GM18868 (cell line): Measurements from ENCODE around the gene TRIM67.
"Not testable (repeated sequence)": the region's sequence is repeated elsewhere in the genome, so short reads cannot be mapped to it uniquely, and the experiment has no call there.

ENCODE experiments used
- ATAC-seq: cut with Tn5 transposase; IDR thresholded peaks from one replicate; pipeline ENCODE4 v1.9.1; 2021; ENCODE audit warnings: mild to moderate bottlenecking, moderate library complexity; ENCODE audit not compliant: unreplicated experiment

TRIM67 gene

GRCh38 chr1:231157311-231157710 lies 4.5 kb upstream of the TRIM67 start:
- ATAC-seq = no peak

GRCh38 chr1:231158141-231158540 lies 3.7 kb upstream of the TRIM67 start:
- not testable (repeated sequence) for ATAC-seq

DNA sequence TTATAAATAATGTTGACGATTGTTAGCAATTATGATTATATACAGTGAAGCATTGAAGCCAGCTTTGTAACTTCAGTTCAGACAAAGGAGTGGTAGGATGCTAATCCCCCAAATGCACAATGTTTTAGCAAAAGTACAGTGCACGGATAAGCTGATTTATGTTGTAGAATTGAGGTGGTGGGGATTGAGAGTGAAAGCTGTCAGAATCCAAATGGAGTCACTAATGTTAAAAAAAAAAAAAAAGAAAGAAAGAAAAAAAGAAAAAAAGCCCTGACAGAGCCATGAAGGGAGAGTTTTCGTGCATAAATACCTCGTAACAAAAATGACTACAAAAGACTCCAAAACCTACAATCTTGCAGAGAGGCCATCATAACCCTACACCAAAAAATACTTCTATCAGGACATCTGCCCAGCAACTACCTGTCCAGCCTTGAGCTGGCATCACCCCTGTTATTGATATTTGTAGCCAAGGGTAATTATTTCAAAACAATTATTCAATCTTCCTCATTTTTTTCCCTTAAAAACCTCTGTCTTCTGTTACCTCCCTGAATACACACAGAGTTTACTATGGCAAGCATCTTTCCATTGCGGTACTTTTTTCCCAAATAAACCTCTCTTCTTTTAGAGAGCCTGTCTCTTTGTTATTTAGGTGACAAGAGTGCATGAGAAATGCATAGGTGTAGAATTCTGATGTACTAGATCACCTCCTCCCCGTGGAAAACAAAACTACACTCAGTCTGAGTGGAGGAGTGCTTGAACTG lies 2.5 kb upstream of the TRIM67 start:
- ATAC-seq = no peak

- no peak for ATAC-seq
Measured at GRCh38 chr1:231159963-231160761, 1.7 kb upstream of the TRIM67 start.

- ATAC-seq = no peak
Measured at GRCh38 chr1:231160895-231161666, 777 bp upstream of the TRIM67 start.

- no peak for ATAC-seq
Measured at GRCh38 chr1:231162297-231162969, 575 bp downstream of the TRIM67 start.

- no peak for ATAC-seq
Measured at GRCh38 chr1:231162970-231163829, 1.3 kb downstream of the TRIM67 start.

DNA sequence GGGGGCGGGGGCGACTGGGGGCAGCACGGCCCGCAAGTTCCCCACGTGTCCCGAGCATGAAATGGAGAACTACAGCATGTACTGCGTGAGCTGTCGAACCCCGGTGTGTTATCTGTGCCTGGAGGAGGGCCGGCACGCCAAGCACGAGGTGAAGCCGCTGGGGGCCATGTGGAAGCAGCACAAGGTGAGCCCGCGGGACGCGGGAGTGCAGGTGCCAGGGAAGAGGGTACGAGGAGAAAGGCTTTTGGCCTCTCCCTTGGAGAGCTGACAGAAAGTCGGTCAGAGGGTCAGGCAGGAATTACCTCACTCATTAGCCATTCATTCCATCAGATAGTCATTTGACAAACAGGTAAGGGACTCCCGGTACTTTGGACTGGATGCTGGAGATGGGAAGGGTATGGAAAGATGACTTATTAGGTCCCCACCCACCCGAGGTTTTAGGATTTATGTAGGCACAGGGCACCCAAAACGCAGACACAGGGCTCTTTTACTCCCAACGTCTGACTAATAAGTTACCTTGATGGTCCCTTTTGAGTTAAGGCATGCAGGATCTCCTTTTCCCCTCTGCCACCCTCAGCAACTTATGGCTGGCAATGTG lies 2.1 kb downstream of the TRIM67 start:
- no peak for ATAC-seq

DNA sequence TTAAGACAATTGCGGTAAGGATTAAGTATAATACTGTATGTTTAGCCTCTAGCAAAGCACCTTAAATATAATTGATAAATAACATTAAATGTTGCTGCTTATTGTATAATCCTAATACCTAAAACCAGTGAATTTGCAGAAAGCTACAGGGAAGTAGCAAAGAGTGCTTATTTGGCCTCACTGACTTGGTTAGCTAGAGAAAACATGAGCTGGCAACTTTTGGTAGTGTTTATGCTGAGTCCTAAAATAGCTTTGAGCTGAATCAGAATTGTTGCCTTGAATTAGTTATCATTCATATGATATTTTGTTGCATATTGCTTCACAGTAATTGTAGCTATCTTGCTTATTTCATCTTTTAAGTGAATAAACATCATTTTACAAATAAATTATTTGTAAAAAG lies 3.5 kb downstream of the TRIM67 start:
- no peak for ATAC-seq

GRCh38 chr1:231166398-231166797 lies 4.5 kb downstream of the TRIM67 start:
- no peak for ATAC-seq

- ATAC-seq = no peak
Measured at GRCh38 chr1:231170875-231171274, 9.0 kb downstream of the TRIM67 start.

- no peak for ATAC-seq
Measured at GRCh38 chr1:231171623-231172197, 9.9 kb downstream of the TRIM67 start.

- ATAC-seq = no peak
Measured at GRCh38 chr1:231172411-231172810, 10.6 kb downstream of the TRIM67 start.

- no peak for ATAC-seq
Measured at GRCh38 chr1:231176421-231176820, 14.6 kb downstream of the TRIM67 start.

- no peak for ATAC-seq
Measured at GRCh38 chr1:231177226-231177625, 15.4 kb downstream of the TRIM67 start.

- no peak for ATAC-seq
Measured at GRCh38 chr1:231177936-231178335, 16.1 kb downstream of the TRIM67 start.

GRCh38 chr1:231178970-231179369 lies 17.1 kb downstream of the TRIM67 start:
- ATAC-seq = no peak

- ATAC-seq = no peak
Measured at GRCh38 chr1:231180034-231180433, 18.2 kb downstream of the TRIM67 start.

DNA sequence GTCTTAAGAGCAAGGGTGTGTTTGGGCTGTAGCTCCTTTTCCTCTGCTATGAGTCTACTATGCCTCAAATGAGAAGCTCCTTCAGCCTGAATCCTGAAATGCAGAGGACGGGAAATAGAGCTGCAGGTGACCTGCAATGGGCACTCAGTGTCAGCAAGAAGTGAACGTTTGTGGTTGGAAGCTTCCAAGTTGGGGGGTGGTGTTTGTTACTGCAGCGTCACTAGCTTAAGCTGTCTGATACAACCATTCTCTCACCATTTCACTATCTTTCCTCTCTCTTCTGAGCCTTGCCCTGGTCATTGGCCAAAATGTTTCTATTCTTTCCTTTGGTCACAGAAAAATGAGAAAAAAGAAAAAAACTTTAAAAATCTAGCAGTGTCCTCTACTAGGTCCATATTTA lies 19.4 kb downstream of the TRIM67 start:
- no peak for ATAC-seq
